NCI-H1417 (cell line): ENCODE results near the gene NAP1L3.

Experiments
- DNase-seq, 3 experiments: peaks; one replicate each; lab custom pipeline; 2025; lab: John Stamatoyannopoulos, UW

The NAP1L3 gene, protein sequence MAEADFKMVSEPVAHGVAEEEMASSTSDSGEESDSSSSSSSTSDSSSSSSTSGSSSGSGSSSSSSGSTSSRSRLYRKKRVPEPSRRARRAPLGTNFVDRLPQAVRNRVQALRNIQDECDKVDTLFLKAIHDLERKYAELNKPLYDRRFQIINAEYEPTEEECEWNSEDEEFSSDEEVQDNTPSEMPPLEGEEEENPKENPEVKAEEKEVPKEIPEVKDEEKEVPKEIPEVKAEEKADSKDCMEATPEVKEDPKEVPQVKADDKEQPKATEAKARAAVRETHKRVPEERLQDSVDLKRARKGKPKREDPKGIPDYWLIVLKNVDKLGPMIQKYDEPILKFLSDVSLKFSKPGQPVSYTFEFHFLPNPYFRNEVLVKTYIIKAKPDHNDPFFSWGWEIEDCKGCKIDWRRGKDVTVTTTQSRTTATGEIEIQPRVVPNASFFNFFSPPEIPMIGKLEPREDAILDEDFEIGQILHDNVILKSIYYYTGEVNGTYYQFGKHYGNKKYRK

DNA sequence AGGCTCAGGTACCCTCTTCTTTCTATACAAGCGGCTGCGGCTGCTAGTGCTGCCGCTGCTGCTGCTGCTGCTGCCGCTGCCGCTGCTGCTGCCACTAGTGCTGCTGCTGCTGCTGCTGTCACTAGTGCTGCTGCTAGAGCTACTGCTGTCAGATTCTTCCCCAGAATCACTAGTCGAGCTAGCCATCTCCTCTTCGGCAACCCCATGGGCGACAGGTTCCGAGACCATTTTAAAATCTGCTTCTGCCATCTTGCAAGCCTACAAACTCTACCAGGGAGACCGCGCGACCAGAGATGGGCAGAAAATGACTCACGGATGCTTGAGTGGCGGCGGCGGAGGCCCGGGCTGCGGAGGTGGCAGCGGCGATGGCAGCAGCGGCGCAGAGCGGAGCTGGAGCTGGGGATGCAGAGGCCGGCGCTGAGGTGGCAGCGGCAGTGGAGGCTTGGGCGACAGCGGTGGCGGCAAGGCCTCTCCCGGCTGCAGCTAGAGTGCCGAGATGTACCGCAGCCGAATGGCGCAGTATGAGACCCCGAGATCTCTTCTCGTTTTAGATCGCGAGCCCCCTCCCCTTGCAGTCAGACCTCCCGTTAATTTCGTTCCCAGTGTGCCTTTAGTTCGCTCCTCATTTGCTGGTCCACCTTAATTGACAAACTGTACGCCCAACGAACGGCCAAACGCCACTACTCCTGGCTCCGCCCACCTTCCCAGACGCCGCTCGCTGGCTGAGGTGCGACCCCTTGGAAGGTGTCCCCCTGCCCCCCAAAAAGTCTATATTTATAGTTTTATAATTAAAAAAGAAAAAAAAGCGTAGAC, at the start of gene NAP1L3:
Gene NAP1L3 (minus strand): TSS at position 523 of the 813 bp plus-strand sequence. CDS start 274 bp downstream, at position 249.
- DNase-seq: peak; percentile 25 to 97 (median 90)

DNA sequence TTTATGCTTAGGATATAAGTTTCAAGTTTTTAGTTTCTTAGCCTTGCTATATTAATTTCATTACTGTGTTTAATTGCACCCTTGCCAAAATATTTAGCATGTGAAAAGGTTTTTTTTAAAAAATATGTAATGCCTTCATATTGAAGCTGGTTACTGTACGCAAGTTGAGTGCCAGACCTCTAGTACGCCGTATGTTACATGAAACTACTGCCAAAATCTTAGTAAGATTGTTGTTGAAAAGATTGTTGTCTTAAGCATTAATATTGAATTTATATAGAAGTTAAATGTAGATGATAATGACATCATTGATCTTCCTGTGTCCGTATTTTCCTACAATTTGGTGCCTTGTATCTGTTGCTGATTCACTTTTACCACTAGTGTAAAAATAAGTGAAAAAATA, 37.7 kb upstream of the NAP1L3 start:
- no peak for DNase-seq

DNA sequence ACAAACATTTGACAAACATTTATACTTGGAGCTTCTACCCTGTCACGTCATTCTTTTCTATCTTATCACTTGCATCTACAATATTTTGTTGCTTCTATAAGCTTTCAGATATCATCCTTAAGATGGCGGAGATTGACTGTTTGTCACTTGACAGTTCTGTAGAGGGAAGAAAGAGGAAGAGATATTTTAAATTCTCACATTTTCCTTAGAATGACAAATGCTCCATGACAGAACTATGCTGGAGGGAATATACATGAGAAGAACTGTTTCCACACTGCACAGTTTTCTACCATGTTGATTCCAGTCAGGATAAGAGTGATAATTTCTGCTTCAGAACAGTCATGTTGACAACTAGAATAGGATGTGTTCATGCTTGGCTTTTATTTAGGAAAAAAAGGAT, 30.3 kb upstream of the NAP1L3 start:
- no peak for DNase-seq

DNA sequence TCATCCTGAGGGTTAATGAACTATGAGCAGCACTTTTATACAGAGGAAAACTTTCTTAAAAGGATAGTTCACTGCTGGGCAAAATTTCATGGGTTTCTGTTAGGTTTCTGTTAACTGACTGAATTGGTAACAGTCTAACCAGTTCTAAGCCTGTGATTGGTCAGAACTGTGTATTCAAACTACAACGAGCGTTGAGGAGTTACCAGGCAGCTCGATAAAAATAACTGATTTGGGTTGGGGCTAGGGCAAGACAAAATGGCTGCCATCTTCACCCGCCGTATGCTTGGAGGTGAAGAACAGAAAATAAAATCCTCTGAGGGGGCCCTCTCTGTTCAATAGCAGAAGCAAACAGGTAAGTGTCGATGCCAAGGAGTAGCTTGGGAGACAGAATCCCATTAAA, 22.6 kb upstream of the NAP1L3 start:
- no peak for DNase-seq

DNA sequence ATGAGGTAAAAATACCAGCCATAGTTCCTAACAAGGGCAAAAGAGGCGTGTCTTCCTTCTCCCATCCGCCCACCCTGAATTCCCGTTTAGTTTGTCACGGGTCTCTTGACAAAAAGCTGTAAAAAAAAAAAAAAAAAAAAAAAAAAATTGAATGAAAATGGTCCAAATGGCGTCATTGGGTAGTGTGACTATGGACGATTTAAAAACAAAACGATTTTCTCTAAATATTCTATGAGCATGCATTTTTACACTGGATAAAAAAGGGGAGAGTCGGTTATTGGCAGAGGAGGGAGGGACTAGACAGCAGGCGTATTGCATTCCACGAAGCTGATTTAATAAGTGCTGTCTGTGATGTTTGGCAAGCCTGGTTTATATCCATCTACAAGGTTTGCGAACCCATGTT, 492 bp upstream of the NAP1L3 start, which contains the start of gene FAM133A:
Gene FAM133A (plus strand): TSS at position 338 of the 403 bp plus-strand sequence. CDS start 35,214 bp downstream, outside the sequence.
- peak in 2 of 3 experiments; percentile 63 to 95 for DNase-seq

DNA sequence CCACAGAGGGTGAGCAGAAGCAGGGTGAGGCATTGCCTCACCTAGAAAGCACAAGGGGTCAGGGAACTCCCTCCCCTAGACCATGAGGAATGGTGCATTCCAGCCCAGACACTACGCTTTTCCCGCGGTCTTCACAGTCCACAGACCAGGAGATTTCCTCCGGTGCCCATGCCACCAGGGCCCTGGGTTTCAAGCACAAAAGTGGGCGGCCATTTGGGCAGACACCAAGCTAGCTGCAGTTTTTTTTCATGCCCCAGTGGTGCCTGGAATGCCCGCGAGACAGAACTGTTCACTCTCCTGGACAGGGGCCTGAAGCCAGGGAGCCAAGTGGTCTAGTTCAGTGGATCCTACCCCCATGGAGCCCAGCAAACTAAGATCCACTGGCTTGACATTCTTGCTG, 12.8 kb downstream of the NAP1L3 start:
- DNase-seq: no peak

DNA sequence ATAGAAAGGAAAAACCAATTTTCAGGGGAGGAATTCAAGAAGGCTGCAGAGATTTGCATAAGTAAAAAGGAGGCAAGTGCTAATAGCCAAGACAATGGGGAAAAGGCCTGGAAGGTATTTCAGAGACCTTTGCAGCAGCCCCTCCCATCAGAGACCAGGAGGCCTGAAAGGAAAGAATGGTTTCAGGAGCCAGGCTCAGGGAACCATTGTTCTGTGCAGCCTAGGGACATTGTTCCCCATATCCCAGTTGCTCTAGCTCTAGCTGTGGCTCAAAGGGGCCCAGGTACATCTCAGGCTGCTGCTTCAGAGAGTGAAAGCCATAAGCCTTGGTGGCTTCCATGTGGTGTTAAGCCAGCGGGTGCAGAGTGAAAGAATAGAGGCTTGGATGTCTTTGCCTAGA, 24.0 kb downstream of the NAP1L3 start:
- no peak for DNase-seq

DNA sequence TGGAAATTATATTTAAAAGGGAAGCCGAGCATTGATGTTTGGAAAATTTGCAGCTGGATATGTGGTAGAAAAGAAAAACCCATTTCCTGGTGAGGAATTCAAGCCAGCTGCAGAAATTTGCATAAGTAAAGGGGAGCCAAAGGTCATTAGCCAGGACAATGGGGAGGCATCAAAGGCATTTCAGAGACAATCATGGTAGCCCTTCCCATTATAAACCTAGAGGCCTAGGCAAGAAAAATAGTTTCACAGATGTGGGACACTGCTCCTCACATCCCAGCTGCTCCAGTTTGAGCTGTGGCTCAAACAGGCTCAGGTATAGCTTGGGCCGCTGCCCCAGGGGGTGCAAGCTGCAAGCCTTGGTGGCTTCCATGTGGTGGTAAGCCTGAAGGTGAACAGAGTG, 35.8 kb downstream of the NAP1L3 start:
- DNase-seq: no peak
